CD4-positive, alpha-beta T cell treated with Interferon alpha-2 for 1 hour (primary cell): ENCODE results near the gene FSTL5.

Experiments
- DNase-seq, 2 donors: peaks; one replicate each; pipeline ENCODE4 v3.0.0-alpha.2; 2020 to 2022

Gene FSTL5

GRCh38 chr4:161696944-161697343 is 466.9 kb downstream of the FSTL5 start:
- no peak for DNase-seq

- DNase-seq: no peak
Observed at GRCh38 chr4:161680146-161680545, 483.7 kb downstream of the FSTL5 start.

GRCh38 chr4:161664740-161665139 is 499.1 kb downstream of the FSTL5 start:
- DNase-seq: no peak

DNA sequence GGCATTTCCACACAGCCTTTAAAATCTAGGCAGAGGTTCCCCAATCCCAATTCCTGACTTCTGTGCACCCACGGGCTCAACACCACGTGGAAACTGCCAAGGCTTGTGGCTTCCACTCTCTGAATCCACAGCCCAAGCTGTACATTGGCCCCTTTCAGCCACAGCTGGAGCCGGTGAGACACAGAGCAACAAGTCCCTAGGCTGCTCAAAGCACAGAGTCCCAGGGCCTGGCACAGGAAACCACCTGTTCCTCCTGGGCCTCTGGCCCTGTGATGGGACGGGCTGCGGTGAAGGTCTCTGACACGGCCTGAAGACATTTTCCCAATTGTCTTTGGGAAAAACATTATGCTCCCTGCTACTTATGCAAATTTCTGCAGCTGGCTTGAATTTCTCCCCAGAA is 500.0 kb downstream of the FSTL5 start:
- no peak for DNase-seq

- no peak for DNase-seq
Observed at GRCh38 chr4:161658676-161659075, 505.1 kb downstream of the FSTL5 start.

GRCh38 chr4:161657616-161658015 is 506.2 kb downstream of the FSTL5 start:
- no peak for DNase-seq

- DNase-seq: no peak
Observed at GRCh38 chr4:161656594-161656993, 507.2 kb downstream of the FSTL5 start.

- no peak for DNase-seq
Observed at GRCh38 chr4:161655148-161655547, 508.7 kb downstream of the FSTL5 start.

DNA sequence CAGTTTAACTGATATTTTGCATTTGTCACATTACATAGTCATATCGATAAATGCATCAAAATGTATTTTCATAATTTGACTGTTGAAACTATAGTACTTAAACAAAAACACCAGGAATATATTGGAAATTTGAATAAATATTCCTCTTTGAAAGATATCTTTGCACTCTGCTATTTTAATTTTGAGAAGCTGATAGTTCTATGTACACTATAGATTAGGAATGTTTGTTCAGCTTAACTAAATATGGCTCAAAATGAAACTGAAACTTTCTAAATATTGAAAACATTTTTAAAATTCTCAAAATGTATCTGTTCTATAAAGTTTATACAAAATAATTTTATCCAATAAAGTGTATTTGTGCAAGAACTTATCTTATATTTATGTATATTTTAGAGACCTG is 510.1 kb downstream of the FSTL5 start:
- no peak for DNase-seq

DNA sequence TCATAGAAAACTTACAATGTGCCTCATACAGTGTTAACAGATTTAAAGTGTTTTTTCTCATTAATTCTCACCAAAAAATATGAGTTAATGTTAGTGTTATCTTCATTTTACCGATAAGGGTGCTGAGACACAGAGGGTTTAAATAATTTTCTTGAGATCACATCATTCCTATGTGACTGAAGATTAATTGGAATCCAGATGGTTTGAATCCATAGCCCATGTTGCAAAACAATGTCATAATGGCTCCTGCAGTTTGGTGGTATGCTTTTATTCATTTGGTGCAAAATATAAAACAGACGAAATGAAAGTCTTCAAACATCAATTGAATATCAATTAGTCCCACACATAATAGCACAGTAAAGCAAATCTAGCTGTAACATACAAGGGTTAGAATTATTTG is 512.2 kb downstream of the FSTL5 start:
- no peak for DNase-seq

DNA sequence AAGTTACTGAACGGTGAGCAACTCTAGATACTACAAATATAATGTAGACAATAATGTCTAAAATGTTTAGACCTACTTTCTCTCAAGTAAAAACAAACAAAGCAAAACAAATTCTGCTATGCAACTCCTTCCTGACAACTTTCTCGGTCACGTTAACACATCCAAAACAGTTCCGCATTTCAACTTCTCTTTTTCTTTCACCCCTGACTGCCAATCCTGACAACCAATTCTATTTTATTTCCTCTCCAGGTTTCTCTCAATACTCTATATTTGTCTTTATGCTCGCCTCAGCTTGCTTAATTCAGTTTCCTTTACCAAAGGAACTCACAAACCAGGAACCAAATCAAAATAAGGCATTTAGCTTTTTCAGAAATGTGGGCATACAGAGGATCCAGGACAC is 513.0 kb downstream of the FSTL5 start:
- peak in 1 of 2 donors; percentile 7 for DNase-seq

GRCh38 chr4:161647757-161648156 is 516.0 kb downstream of the FSTL5 start:
- DNase-seq: no peak

DNA sequence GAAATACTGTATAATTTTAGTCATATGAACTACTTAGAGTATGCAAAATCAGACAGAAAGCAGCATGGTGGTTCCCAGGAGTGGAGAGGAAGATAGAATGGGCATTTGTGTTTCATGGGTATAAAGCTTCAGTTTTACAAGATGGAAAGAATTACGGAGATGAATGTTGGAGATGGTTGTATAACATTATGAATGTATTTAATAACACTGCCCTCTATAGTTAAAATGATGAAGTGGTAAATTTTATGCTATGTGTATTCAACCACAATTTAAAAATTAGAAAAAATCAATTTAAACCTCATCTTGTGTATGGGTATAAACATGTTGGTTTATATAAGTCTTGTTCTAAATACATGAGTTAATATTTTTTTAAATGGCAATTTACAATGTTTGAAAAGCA is 521.1 kb downstream of the FSTL5 start:
- no peak for DNase-seq

DNA sequence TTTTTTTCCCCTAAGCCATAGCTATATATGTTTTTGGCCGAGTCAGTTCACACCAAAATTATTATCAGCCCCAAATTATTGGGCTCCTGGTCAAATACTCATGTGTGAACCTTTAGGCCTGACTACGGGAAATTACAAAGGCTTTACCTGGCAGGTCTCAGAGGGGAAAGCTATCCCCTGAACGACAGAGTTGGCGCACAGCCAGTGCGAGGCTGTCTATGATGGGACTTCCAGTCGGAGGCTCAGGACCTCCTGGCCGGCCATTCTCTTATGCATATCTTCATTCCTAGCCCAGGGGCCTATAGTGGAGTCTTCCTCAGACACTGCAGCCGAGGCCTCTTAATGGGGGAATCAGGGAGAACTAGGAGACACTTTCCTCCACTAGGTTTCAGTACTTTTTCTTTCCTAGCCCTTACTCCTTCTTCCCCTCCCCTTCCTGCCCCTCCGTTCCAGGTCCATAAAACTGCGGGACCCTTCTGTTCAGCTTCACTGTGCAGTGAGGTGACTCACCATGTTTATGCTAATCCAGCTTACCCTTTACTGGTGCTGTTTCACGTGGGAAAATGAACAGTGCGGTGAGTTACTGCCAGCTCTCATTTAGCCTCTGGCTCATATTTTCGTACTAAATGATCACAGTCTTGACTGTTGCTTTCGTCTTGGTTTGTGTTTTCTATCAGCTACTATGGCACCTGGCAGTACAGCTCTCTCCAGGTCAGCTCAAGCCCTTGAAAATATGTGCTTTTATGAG is 533.9 kb downstream of the FSTL5 start:
- DNase-seq: no peak

DNA sequence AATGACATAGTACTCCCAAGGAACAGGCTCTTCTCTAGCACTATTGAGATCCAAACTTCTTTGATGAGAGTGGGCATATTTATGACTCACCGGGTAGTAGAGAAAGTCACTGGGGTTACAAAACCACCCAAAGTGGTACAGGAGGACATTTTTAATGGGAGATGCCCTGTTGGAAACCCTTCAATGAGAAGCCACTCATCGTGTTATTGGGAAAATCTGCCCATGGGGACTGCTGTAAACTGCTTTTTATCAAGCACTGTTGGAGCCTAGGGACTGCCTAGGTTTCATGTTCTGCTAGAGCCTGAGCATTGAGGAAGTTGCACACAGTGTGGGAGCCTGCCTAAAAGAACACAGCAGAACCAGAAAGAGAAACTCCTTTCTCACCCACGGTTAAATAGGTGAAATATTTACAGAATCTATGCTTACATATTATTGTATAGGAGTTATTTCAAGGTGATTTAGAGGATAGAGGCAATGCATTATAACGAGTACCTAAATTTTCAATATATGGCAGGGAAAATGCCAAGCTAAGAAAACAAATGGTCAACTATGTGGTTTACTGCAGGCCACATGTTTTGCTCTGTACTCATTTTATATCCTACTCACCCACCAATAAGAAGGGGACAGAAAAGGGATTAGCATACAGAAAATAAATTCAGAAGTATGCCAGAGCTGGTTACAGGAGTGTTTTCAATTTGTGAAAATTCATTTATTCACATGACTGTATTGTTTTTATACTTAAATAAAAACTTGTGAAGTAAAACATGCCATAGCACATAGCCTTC is 559.1 kb downstream of the FSTL5 start:
- DNase-seq: no peak

DNA sequence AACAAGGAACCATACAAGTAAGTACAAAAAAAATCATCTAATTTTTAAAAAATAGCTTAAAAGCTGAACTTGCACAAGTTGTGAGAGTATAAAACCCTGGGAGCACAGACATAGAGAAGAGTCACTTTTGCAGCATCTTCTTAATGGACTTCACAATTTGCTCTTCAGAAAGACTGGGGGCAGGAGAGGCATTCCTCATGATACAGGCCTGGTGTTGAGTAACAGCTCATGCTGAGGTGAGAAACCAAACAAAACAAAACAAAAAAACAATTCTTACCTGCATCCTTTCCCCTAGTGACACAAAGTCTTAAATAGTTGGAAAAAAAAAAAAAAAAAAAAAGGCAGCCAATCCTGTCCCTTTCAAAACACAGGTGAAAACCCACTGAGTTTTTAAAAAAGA is 562.8 kb downstream of the FSTL5 start:
- DNase-seq: no peak

GRCh38 chr4:161595230-161595771 is 568.5 kb downstream of the FSTL5 start:
- DNase-seq: no peak

GRCh38 chr4:161585011-161585410 is 578.8 kb downstream of the FSTL5 start:
- no peak for DNase-seq

DNA sequence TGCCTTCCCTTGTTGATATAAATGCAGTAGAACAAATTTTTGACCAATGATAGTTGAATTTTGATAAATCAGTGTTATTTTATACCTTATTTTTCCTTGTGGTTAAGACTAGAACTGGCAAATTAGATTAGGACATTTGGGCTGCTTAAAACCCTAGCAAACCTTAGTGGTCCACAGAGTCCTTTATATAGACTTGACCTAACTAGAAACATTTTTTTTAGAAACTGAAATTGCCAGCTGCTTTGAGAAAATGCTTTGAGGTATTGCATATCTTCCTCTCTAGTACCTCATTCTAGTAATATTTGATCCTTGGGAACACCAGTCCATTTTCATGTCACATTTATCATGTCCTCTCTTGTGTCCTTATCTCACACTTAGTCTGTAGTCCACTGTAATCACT is 580.3 kb downstream of the FSTL5 start:
- DNase-seq: no peak

DNA sequence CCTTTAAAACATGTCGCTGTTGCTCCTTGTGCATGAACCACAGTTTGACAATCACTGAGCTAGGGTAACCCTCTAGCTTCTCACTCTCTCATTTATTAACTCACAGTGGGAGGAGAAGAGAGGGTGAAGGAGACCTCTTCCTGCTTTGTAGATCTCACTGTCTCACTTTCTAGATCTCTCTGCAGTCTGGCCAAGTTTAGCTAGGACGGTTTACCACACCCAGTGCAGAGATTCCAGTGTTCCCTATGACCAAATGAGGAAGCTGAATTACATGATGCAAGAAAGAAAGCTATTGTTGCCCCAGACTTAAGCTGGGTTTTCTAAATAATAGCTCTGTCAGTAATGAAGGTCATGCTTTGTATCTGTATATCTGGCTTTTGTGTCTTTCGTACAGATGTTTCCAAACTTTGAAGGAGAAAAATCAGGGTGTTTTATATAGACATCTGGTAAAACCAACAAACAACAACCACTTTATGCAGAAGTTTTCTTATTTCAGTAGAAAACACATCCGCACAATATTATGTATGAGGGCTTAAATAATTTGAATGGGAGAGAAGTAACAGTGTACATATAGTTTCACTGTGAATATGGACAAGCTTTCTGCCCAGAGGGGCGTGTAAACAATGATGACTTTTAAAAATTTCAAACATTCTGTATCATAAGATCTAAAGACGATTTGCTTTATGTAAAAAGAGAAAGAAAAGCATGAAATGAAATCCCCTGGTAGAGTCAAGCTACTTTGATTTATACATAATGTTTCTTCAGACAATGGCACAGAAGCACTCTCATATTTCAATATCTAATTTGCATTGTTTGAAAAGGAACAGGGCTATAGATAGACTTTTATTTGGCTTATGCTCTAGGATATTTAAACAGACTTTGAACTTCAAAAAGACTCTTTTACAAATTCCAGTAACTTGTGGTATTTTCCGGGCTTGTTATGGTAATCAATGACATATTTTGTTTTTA is 582.3 kb downstream of the FSTL5 start:
- DNase-seq: no peak

GRCh38 chr4:161577579-161578301 is 586.1 kb downstream of the FSTL5 start:
- no peak for DNase-seq

DNA sequence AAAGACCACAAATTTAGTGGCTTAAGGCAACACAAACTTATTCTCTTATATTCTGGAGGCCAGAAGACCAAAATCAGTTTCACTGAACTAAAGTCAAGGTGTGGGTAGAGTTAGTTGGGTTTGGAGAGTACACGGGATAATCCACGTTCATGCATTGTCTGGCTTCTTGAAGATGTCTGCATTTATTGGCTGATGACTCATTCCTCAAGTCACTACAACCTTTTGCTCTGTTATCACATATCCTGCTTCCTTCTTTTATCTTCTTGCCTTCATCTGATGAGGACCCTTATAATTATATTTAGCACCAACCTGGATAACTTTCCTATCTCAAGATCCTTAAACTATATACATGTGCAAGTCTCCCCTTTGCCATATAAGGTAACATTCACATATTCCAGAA is 590.0 kb downstream of the FSTL5 start:
- DNase-seq: no peak
